HEK293 (cell line): ENCODE measurements around the gene CABP1.

Experiments used
- BCL11A ChIP-seq: fragments of 450-650 bp; formaldehyde crosslinking; IDR thresholded peaks from 2 replicates; pipeline ENCODE4 v1.5.1; 2016; ENCODE audit warnings: low read depth, missing biosample characterization, missing genetic modification characterization
- BCL11B ChIP-seq: fragments of 450-650 bp; formaldehyde crosslinking; IDR thresholded peaks from 2 replicates; pipeline ENCODE4 v1.5.1; 2016; ENCODE audit warnings: low read depth, missing biosample characterization, missing genetic modification characterization
- GFI1B ChIP-seq: fragments of 450-650 bp; formaldehyde crosslinking; IDR thresholded peaks from 2 replicates; pipeline ENCODE4 v1.5.1; 2016; ENCODE audit warnings: missing biosample characterization, missing genetic modification characterization
- GLI4 ChIP-seq: fragments of 450-650 bp; formaldehyde crosslinking; IDR thresholded peaks from 2 replicates; pipeline ENCODE4 v1.5.1; 2016; ENCODE audit warnings: missing biosample characterization, missing genetic modification characterization
- IKZF3 ChIP-seq: fragments of 450-650 bp; IDR thresholded peaks from 2 replicates; pipeline ENCODE4 v1.5.0; 2018; ENCODE audit warnings: missing biosample characterization, mild to moderate bottlenecking, missing genetic modification characterization, moderate library complexity
- OVOL3 ChIP-seq: fragments of 450-650 bp; formaldehyde crosslinking; IDR thresholded peaks from 2 replicates; pipeline ENCODE4 v1.5.1; 2016; ENCODE audit warnings: missing biosample characterization, missing genetic modification characterization
- PRDM1 ChIP-seq: fragments of 450-650 bp; formaldehyde crosslinking; IDR thresholded peaks from 2 replicates; pipeline ENCODE4; 2016; ENCODE audit warnings: missing biosample characterization, missing genetic modification characterization
- SCRT2 ChIP-seq: fragments of 450-650 bp; formaldehyde crosslinking; IDR thresholded peaks from 2 replicates; pipeline ENCODE4 v1.5.1; 2016; ENCODE audit warnings: missing biosample characterization, missing genetic modification characterization
- SP7 ChIP-seq: fragments of 450-650 bp; formaldehyde crosslinking; IDR thresholded peaks from 2 replicates; pipeline ENCODE4 v1.5.1; 2016; ENCODE audit warnings: missing biosample characterization, missing genetic modification characterization
- TRIM28 ChIP-seq: IDR thresholded peaks from 2 replicates; pipeline ENCODE4 v1.6.1; 2011; ENCODE audit warnings: low read length, control low read depth, borderline replicate concordance
- ZBTB6 ChIP-seq: fragments of 450-650 bp; formaldehyde crosslinking; IDR thresholded peaks from 2 replicates; pipeline ENCODE4 v1.5.1; 2017; ENCODE audit warnings: missing biosample characterization, missing genetic modification characterization
- ZFP41 ChIP-seq: fragments of 450-650 bp; formaldehyde crosslinking; IDR thresholded peaks from 2 replicates; pipeline ENCODE4 v1.5.1; 2016; ENCODE audit warnings: missing biosample characterization, missing genetic modification characterization, borderline replicate concordance
- ZIC2 ChIP-seq: fragments of 450-650 bp; formaldehyde crosslinking; IDR thresholded peaks from 2 replicates; pipeline ENCODE4 v1.5.1; 2016; ENCODE audit warnings: missing biosample characterization, missing genetic modification characterization
- ZNF114 ChIP-seq: fragments of 450-650 bp; formaldehyde crosslinking; IDR thresholded peaks from 2 replicates; pipeline ENCODE4 v1.5.0; 2017; ENCODE audit warnings: missing biosample characterization, missing genetic modification characterization
- ZNF132 ChIP-seq: fragments of 450-650 bp; formaldehyde crosslinking; IDR thresholded peaks from 2 replicates; pipeline ENCODE4 v1.5.1; 2017; ENCODE audit warnings: missing biosample characterization, missing genetic modification characterization, borderline replicate concordance
- ZNF155 ChIP-seq: fragments of 450-650 bp; formaldehyde crosslinking; IDR thresholded peaks from 2 replicates; pipeline ENCODE4 v1.5.1; 2016; ENCODE audit warnings: missing biosample characterization, missing genetic modification characterization
- ZNF174 ChIP-seq: fragments of 450-650 bp; formaldehyde crosslinking; IDR thresholded peaks from 2 replicates; pipeline ENCODE4 v1.5.0; 2017; ENCODE audit warnings: missing biosample characterization, mild to moderate bottlenecking, missing genetic modification characterization
- ZNF221 ChIP-seq: fragments of 450-650 bp; formaldehyde crosslinking; IDR thresholded peaks from 2 replicates; pipeline ENCODE4 v1.5.1; 2017; ENCODE audit warnings: missing biosample characterization, missing genetic modification characterization, borderline replicate concordance
- ZNF302 ChIP-seq: fragments of 450-650 bp; formaldehyde crosslinking; IDR thresholded peaks from 2 replicates; pipeline ENCODE4 v1.5.1; 2016; ENCODE audit warnings: missing biosample characterization, missing genetic modification characterization, low read depth
- ZNF335 ChIP-seq: fragments of 450-650 bp; formaldehyde crosslinking; conservative IDR thresholded peaks from 2 replicates; pipeline ENCODE4 v1.5.1; 2016; ENCODE audit warnings: missing biosample characterization, missing genetic modification characterization
- ZNF354C ChIP-seq: fragments of 450-650 bp; formaldehyde crosslinking; IDR thresholded peaks from 2 replicates; pipeline ENCODE4 v1.5.1; 2016; ENCODE audit warnings: missing biosample characterization, missing genetic modification characterization, low read depth, borderline replicate concordance
- ZNF394 ChIP-seq: fragments of 450-650 bp; formaldehyde crosslinking; IDR thresholded peaks from 2 replicates; pipeline ENCODE4 v1.5.1; 2016; ENCODE audit warnings: missing biosample characterization, missing genetic modification characterization, mild to moderate bottlenecking, moderate library complexity, borderline replicate concordance
- ZNF404 ChIP-seq: fragments of 450-650 bp; formaldehyde crosslinking; IDR thresholded peaks from 2 replicates; pipeline ENCODE4 v1.5.1; 2017; ENCODE audit warnings: missing biosample characterization, missing genetic modification characterization
- ZNF548 ChIP-seq: fragments of 450-650 bp; formaldehyde crosslinking; IDR thresholded peaks from 2 replicates; pipeline ENCODE4 v1.5.1; 2016; ENCODE audit warnings: missing biosample characterization, missing genetic modification characterization
- ZNF549 ChIP-seq: fragments of 450-650 bp; IDR thresholded peaks from 2 replicates; pipeline ENCODE4 v1.5.1; 2018; ENCODE audit warnings: missing biosample characterization, missing genetic modification characterization, mild to moderate bottlenecking, inconsistent platforms, moderate library complexity
- ZNF670 ChIP-seq: fragments of 450-650 bp; formaldehyde crosslinking; IDR thresholded peaks from 2 replicates; pipeline ENCODE4 v1.5.1; 2016; ENCODE audit warnings: missing biosample characterization, missing genetic modification characterization, low read depth
- ZNF704 ChIP-seq: fragments of 450-650 bp; formaldehyde crosslinking; IDR thresholded peaks from 2 replicates; pipeline ENCODE4 v1.5.1; 2016; ENCODE audit warnings: missing biosample characterization, missing genetic modification characterization
- ZNF76 ChIP-seq: fragments of 450-650 bp; formaldehyde crosslinking; IDR thresholded peaks from 2 replicates; pipeline ENCODE4; 2016; ENCODE audit warnings: low read depth, missing biosample characterization, missing genetic modification characterization, borderline replicate concordance
- ZNF776 ChIP-seq: fragments of 450-650 bp; formaldehyde crosslinking; IDR thresholded peaks from 2 replicates; pipeline ENCODE4 v1.5.0; 2017; ENCODE audit warnings: missing biosample characterization, missing genetic modification characterization, borderline replicate concordance
- ZNF837 ChIP-seq: fragments of 450-650 bp; formaldehyde crosslinking; IDR thresholded peaks from 2 replicates; pipeline ENCODE4 v1.5.1; 2016; ENCODE audit warnings: missing biosample characterization, missing genetic modification characterization
- ZSCAN16 ChIP-seq: fragments of 450-650 bp; formaldehyde crosslinking; IDR thresholded peaks from 2 replicates; pipeline ENCODE4 v1.5.1; 2016; ENCODE audit warnings: missing biosample characterization, missing genetic modification characterization
- ZXDB ChIP-seq: fragments of 450-650 bp; formaldehyde crosslinking; IDR thresholded peaks from 2 replicates; pipeline ENCODE4 v1.5.1; 2016; ENCODE audit warnings: missing biosample characterization, missing genetic modification characterization
- TF ChIP-seq, protein P1 (sequence below): fragments of 450-650 bp; formaldehyde crosslinking; IDR thresholded peaks from 2 replicates; pipeline ENCODE4 v1.5.1; 2016; ENCODE audit warnings: missing biosample characterization, missing genetic modification characterization
- TF ChIP-seq, protein P2 (sequence below): fragments of 450-650 bp; IDR thresholded peaks from 2 replicates; pipeline ENCODE4 v1.5.1; 2018; ENCODE audit warnings: missing biosample characterization, mild to moderate bottlenecking, missing genetic modification characterization

CABP1 gene

DNA sequence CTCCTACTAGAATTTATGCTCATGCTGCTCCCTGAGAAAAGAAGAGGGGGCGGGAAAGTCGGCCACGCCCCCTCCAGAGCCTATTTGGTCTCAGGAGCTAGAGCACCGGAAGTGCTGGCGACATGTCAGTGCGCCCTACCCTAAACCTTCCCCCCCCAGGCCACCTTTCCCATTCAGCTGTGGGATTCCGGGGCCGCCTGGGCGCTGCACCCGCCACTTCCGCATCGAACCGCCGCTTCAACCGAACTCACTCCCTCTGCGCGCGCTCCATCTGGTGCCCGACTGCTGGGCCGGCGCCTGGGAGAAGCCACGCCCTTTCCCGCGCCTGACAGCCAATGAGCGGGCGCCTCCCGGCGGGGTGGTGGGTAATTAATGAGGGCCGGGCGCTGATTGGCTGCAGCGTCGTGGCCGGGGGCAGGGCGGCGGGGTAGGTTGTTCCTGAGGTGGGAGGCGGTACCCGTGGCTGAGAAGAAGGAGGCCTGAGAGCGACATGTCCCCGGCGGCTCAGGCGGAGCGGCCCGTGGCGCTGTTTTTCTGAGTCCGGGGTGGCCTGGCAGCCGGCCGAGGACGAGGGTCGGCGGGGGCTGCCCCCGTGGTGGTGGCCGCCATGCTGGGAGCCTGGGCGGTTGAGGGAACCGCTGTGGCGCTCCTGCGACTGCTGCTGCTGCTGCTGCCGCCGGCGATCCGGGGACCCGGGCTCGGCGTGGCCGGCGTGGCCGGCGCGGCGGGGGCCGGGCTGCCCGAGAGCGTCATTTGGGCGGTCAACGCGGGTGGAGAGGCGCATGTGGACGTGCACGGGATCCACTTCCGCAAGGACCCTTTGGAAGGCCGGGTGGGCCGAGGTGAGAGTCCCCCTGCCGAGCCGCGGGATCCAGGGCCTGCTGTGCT lies 46.5 kb downstream of the CABP1 start, which contains the start of gene MLEC (continued):
- no peak for TF ChIP-seq ZFP41
- no peak for TF ChIP-seq ZNF548 (tag by site-specific recombination)
- peak; percentile 95 for TF ChIP-seq ZXDB (tag by site-specific recombination)
- no peak; the same call in 1 of the 2 replicates for TF ChIP-seq ZNF335 (tag by site-specific recombination)
- TF ChIP-seq PRDM1 (tag by site-specific recombination) = no peak
- TF ChIP-seq ZNF174 (tag by site-specific recombination) = no peak
- TF ChIP-seq OVOL3 (tag by site-specific recombination) = no peak
- TF ChIP-seq ZNF221 (tag by site-specific recombination) = peak; percentile 21; the same call in 1 of the 2 replicates
- 0 out of 2 replicates have a peak, but pooled peaks have one; percentile 26 for TF ChIP-seq ZNF837 (tag by site-specific recombination)
- TF ChIP-seq ZIC2 (tag by site-specific recombination) = no peak; the same call in 1 of the 2 replicates
- no peak for TF ChIP-seq GFI1B
- TF ChIP-seq ZNF302 (tag by site-specific recombination) = no peak
- TF ChIP-seq ZNF354C (tag by site-specific recombination) = no peak
- TF ChIP-seq SCRT2 (tag by site-specific recombination) = no peak
- peak; percentile 80 for TF ChIP-seq IKZF3
- no peak for TF ChIP-seq ZNF776
- TF ChIP-seq ZSCAN16 = no peak
- peak; percentile 92 for TF ChIP-seq SP7 (tag by site-specific recombination)
- peak; percentile 80 for TF ChIP-seq ZNF76 (tag by site-specific recombination)
- TF ChIP-seq ZNF394 = peak; percentile 82; the same call in 1 of the 2 replicates
- peak; percentile 95 for TF ChIP-seq ZBTB6 (tag by site-specific recombination)
- no peak for TF ChIP-seq ZNF549 (tag by site-specific recombination)
- TF ChIP-seq TRIM28 = no peak
- TF ChIP-seq BCL11B (tag by site-specific recombination) = no peak
- no peak for TF ChIP-seq ZNF704
- no peak for TF ChIP-seq ZNF132
- no peak for TF ChIP-seq ZNF155
- no peak for TF ChIP-seq ZNF114
- TF ChIP-seq ZNF404 = no peak
- TF ChIP-seq GLI4 (tag by site-specific recombination) = peak; percentile 96
- no peak for TF ChIP-seq BCL11A (tag by site-specific recombination)
- TF ChIP-seq ZNF670 (tag by site-specific recombination) = no peak
- TF ChIP-seq, protein P1, sequence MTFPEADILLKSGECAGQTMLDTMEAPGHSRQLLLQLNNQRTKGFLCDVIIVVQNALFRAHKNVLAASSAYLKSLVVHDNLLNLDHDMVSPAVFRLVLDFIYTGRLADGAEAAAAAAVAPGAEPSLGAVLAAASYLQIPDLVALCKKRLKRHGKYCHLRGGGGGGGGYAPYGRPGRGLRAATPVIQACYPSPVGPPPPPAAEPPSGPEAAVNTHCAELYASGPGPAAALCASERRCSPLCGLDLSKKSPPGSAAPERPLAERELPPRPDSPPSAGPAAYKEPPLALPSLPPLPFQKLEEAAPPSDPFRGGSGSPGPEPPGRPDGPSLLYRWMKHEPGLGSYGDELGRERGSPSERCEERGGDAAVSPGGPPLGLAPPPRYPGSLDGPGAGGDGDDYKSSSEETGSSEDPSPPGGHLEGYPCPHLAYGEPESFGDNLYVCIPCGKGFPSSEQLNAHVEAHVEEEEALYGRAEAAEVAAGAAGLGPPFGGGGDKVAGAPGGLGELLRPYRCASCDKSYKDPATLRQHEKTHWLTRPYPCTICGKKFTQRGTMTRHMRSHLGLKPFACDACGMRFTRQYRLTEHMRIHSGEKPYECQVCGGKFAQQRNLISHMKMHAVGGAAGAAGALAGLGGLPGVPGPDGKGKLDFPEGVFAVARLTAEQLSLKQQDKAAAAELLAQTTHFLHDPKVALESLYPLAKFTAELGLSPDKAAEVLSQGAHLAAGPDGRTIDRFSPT (tag by site-specific recombination) = no peak
- TF ChIP-seq, protein P2, sequence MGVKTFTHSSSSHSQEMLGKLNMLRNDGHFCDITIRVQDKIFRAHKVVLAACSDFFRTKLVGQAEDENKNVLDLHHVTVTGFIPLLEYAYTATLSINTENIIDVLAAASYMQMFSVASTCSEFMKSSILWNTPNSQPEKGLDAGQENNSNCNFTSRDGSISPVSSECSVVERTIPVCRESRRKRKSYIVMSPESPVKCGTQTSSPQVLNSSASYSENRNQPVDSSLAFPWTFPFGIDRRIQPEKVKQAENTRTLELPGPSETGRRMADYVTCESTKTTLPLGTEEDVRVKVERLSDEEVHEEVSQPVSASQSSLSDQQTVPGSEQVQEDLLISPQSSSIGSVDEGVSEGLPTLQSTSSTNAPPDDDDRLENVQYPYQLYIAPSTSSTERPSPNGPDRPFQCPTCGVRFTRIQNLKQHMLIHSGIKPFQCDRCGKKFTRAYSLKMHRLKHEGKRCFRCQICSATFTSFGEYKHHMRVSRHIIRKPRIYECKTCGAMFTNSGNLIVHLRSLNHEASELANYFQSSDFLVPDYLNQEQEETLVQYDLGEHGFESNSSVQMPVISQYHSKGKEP (tag by site-specific recombination) = peak; percentile 66; the same call in 1 of the 2 replicates
